Measurements from ENCODE around the gene DMRT1. TPM values are rescaled to one million over a fixed set of nuclear protein-coding genes. Genes with fewer than 3 reads are reported as not detected.

DMRT1 gene
- total RNA-seq, 1 donor from 2014 or later: not detected

DNA sequence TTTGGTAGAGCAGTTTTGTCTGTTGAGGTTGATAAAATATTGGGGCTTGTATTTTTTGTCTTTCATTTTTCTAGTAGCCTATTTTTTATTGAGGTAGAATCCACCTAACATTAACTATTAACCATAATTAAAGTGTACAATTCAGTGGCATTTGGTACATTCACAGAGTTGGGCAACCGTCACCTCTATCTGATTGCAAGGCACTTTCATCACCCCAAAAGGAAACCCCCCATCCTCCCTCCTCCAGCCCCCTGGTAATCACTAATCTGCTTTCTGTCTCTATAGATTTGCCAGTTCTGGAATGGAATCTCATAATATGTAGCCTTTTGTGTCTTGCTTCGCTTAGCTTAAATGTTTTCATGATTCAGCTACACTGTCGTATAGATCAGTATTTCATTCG, 79.4 kb downstream of the DMRT1 start:
- DNase-seq (ENCODE audit: low spot score): no peak

DNA sequence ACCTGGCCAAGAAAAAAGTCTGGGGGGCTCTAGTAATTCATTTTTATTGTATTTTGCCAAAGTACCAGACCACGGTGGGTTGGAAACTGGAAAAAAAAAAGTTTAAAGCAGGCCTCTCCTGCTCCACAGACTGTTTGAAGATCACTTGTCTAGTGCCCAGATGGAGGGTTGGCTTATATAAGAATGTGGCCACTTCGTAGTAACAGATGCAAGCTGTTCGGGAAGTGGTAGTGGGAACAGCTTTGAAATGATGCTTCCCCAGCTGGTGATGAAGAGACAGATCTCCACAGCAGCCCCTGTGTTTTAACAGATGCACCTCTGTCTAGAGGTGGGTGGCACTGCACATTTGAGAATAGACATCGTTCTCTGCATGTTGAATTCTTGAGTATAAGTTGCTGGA, 80.7 kb downstream of the DMRT1 start:
- no peak for DNase-seq (ENCODE audit: low spot score)

More for the DNA sequence above, 79.4 kb downstream of the DMRT1 start:
- no peak for ATAC-seq

DNA sequence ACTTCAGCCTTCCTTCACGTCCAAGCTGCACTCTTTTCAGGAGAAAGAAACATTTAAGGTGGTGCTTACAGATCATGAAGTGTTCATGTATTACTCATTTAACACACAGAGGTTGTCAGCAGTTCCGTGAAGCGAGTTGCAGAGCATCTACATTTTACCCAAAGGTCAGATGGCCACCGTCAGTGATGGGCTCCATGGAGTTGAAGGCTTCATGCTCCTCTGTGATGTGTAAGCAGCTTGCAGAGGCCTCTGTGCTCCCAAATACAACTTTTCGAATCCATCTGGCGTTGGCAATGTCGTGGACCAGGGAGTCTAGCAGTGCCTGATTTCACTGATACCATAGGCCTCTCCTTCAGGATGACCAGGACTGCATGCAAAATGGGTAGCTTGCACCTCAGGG, 81.2 kb downstream of the DMRT1 start:
- ATAC-seq: no peak

More for the DNA sequence above, 80.7 kb downstream of the DMRT1 start:
- no peak for ATAC-seq

DNA sequence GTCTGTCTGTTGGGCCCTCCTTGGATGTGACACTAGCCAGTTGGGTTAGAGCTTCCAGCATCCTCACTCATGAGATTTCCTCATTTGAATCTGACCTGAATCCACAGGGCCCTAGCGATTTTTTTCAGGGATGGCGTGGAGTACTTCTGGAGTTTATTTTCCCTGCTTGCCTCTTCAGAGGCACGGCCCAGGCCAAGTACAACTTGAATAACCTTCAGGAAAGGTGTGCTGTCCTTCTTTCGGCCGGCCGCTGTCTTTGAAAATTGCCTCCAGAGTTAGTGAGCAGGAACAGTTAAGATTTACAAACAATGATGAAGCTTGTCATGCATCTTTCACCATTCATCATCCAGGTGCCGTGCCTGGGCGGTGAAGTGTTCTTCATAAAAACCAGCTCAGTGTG, 85.5 kb downstream of the DMRT1 start:
- DNase-seq (ENCODE audit: low spot score) (no peak), ATAC-seq (no peak)

More for the DNA sequence above, 81.2 kb downstream of the DMRT1 start:
- no peak for DNase-seq (ENCODE audit: low spot score)

DNA sequence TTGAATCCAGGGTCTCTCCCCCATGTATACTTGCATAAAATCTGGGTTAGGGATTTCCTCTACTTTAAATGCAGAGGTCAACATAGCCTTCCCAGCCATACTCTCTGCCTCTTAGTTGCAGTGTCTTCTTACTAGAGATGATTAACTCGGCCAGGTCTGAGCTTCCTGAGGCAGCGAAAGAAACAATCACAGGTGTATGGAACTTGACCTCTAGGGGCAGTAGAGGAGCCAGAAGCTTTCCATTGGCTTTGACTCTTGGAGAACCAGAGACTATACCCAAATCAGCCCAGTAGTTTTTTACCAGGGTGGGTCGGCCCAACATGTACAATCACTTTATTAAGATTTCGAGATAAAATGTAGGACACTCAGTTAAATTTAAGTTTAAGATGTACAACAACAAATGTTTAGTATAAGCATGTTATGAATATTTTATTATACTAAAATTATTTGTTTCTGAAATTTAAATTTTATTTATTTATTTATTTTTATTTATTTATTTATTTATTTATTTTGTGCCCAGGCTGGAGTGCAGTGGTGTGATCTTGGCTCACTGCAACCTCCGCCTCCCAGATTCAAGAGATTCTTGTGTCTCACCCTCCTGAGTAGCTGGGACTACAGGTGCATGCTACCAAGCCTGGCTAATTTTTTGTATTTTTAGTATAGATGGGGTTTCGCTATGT, 87.0 kb downstream of the DMRT1 start:
- ATAC-seq: peak; percentile 55
- DNase-seq (ENCODE audit: low spot score): no peak

DNA sequence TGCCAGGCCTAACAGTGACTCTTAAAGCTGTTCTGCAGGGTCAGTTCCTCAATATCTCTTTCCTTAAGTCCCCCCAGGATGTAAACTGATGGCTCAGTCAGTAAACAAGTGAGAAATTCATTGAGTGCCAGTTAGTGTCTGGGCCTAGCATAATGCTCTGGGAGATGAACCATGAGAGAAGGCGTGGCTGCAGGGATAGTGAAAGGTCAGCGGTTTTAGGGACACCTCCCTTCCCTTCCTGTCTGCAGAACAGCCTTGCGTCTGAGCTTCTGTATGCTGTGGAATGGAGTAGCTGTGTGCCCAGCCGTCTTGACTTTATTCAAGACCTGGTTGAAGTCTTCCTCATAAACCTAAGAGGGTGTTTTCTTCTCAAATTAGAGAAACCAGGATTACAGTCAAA, 88.2 kb downstream of the DMRT1 start:
- DNase-seq (ENCODE audit: low spot score) (no peak), ATAC-seq (no peak)

DNA sequence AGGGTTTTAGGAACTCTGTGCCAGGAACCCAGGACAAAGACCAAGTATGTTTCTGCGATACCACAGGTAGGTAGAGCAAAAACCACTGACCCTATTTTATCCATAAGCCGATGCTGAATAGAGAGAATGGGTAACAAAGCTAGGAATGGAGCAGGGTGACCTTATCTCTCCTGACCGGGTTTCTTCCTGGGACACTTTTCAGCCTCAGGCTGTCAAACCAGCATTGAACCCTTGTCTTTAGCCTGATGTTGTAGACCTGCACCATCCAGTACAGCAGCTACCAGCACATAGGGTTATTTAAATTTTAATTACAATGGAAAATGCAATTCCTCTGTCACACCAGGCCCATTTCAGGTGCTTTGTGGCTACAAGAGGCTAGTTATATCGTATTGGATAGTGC, 91.9 kb downstream of the DMRT1 start:
- ATAC-seq (no peak), DNase-seq (ENCODE audit: low spot score) (no peak)

DNA sequence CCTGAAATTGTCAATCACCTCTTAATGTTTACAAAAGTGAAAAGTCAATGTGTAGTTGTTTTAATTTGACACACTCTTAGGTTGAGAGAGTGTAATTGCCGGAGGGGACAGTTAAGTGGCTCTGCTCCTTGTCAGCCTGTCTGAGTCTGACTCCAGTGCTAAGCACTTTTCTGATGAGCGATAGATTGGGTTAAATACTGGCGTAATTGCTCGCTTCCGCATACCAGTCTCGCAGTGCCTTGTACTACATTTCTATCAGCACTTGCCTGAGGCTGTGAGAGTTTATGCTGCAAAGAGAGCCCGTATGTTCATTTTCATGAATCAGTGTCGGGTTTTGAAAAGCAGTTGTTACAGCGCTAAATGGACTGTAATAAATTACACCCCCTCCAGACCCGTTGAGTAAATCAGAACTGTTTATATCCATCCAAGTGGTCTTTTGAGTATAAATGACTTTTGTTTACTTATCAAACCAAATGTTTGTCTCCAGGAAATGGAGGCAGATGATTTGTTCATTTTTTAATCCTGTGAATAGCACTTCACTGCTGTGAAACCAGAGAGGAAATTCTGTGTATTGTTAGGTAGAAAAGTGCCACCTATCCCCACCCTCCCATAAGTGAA, 94.0 kb downstream of the DMRT1 start:
- DNase-seq (ENCODE audit: low spot score): no peak
- ATAC-seq: no peak

DNA sequence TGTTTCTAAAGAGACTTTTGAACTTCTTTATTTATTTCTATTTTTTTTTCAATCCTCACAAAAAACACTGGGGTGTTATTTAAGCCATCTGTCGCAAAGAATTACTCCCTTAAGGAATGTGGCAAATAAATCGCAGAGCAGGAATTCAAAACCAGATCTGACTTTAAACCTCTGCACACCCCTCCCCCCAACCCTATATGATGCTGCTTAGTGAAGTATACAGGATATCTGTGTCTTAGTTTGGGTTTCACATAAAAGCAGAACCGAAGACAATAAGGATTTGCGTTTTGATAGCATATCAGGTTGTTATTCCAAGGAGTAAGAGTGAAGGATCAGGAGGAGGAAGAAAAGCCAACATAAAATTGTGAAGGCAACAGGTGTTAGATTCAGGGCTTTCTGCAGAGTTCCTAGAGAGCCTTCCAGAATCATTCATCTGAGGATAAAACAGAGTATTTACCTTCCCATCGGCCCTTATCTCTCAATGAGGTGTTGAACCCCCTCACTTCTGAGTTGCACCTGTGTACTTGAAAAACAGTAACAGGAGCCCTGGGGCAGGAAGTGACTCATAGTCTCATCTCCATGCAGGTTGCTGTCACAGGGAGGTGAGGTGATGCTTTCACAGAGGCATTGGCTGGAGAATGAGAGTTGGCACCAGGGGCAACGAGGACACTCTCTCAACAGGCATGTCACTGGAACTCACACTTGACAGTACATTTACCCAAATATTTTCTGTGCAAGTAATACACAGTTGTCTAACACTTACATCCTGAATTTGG, 101.5 kb downstream of the DMRT1 start:
- ATAC-seq (no peak), DNase-seq (ENCODE audit: low spot score) (no peak)

DNA sequence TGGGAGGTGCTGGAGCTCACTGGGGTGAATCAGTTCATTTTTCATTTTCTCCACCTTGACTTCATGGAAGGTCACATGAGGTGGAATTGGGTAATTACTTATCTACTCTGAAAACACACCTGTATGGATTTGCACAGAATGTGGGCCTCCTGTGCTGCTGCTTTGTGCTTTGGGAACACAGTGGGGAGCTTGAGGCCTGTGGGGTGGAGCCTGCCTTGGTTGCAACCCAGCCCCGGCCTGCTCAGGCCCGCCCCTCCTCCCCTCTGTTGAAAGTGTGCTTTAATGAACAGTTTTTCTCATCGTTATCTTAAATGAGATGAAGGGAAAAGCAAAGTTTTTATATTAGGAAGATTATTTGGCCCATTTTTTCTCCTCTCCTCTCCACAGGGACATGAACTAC, 106.5 kb downstream of the DMRT1 start:
- no peak for DNase-seq (ENCODE audit: low spot score)
- ATAC-seq: no peak

DNA sequence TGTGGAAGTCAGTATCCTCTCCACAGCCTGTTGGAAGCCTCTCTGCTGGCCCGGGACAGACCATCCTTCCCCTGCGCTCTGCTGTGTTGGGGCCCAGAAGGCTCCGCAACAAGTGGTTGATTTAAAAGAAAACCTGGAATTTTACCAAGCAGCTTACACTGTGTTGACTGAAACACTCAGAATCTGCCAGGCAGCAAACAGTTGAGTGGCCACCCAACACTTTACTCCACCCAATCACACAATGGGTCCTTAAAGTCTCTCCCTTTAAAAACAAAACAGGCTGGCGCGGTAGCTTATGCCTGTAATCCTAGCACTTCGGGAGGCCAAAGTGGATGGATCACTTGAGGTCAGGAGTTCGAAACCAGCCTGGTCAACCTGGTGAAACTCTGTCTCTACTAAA, 107.0 kb downstream of the DMRT1 start:
- DNase-seq (ENCODE audit: low spot score): no peak
- ATAC-seq: no peak

DNA sequence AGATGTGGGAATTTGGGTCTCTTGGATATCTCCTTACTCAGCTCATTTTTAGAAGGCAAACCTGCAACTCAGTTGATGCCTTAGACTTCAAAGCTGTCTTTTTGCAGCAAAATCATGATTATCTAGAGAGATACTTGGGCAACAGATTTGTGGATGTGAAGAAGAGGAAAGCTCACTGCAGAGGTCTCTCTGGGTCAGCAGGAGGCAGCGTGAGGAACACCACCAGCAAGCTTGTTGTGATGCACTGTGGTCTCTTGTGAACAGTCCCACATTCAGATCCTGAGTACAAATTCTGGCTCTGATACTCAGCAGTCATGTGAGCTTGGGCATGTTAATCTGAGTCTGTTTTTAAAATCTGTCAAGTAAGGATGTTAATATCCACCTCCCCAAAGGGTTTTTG, 108.6 kb downstream of the DMRT1 start:
- ATAC-seq: no peak
- no peak for DNase-seq (ENCODE audit: low spot score)

DNA sequence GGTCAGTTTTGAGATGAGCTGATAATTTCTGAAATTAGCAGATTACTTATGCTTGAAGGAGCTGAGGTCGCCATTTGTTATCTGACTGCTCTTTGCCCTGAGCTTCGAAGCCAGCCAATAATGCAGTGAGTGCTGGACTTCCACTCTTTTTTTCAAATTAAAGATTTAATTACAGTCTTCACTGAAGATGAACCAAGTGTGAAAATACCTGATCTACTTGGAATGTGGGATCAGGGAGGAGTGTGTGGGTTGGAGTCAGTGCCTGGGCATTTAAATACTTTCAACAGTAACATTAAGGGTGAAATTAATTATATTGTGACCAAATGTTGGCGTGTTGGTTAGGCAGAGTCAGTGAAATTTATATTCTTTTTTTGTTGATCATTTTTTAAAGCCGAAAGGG, 111.0 kb downstream of the DMRT1 start:
- ATAC-seq (no peak), DNase-seq (ENCODE audit: low spot score) (no peak)

DNA sequence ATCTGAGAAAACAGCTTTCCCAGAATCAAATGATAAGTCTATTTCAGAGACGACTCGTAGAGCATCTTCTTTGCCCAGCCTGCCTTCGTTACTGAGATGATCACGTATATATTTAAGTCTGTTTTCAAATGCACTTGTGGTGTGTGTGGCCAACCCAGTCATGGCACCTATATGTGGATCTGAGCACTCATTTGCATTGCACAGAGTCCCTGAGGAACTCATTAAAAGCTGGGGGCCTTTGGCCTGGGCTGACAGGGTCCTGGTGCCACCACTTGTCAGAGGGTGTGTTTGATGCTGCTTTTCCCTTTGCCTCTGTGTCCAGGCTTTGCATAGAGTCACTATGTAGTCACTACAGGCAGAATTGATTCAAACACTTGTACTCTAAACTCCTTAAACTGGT, 117.6 kb downstream of the DMRT1 start:
- DNase-seq (ENCODE audit: low spot score) (no peak), ATAC-seq (no peak)

DNA sequence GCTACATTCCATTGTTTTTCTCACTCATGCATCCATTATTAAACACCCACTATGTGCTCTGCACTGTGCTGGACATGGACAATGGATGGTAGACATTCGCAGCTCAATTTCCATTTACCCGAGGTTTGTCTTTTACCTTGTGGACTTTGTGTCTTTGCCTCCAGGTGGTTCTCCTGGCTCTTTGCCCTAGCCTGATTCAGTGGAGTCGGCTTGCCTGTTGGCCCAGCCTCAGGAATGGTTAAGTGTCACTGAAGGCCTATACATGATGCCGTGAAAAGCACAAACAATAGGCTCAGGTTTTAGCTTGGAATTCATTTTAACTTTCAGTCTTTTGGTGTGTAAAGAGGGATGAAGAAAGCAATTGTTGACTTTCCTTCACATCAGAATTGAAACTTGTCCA, 118.4 kb downstream of the DMRT1 start:
- DNase-seq (ENCODE audit: low spot score) (no peak), ATAC-seq (no peak)

DNA sequence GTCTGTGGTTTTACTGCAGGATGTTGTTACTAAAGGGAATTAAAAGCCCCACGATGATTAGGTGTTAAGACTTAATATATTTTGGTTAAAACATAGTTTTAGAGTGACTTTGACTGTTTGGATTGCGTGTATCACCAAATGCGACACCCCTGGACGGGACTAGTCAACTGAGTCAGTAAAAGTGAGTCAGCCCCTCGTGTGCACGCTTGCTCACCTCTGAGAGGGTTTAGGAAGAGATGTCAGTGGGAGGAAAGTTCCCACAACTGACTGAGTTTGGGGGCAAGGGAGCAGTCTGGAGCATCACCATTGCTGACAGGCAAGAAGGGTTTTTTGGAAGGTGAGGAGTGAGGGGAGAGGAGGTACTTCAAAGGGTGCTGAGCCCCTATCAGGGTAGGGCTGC, 120.5 kb downstream of the DMRT1 start:
- ATAC-seq (no peak), DNase-seq (ENCODE audit: low spot score) (no peak)

DNA sequence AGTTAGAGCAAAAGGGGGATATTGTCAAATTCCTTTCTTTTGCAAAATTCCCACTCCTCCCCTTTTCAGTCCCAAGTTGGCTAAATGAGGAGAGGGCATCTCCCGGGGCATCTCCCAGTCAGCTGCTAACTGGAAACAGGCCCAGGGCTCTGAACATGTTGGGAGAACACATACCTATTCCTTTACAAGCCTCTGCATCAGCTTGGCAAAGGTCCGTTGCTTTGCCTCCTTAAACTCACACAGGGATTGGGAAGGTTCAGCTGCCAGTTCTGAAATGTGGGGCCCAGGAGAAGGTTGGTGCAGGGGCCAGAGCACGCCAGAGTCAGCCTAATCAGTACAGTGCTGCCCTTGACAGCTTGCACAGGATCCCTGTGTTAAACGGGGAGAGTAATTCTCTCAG, 124.0 kb downstream of the DMRT1 start:
- DNase-seq (ENCODE audit: low spot score) (no peak), ATAC-seq (no peak)

DNA sequence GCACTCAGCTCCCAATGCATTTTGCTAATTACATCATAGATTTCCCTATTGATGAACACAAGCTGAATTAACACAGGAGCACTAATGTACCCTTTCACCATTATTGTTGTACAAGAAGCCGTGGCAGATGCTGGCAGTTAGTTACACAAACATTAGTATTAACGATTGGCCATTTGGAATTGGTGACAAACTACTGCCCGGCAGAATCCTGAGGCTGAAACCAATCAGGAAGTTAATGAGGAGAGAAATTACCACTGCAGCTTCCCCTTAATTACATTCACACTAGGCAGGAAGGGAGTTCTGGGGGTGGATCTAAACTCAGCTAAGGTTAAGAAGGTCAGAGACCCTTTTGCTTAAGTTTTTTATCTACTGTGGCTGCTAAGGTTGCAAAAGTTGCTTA, 125.4 kb downstream of the DMRT1 start:
- DNase-seq (ENCODE audit: low spot score) (no peak), ATAC-seq (no peak)

DNA sequence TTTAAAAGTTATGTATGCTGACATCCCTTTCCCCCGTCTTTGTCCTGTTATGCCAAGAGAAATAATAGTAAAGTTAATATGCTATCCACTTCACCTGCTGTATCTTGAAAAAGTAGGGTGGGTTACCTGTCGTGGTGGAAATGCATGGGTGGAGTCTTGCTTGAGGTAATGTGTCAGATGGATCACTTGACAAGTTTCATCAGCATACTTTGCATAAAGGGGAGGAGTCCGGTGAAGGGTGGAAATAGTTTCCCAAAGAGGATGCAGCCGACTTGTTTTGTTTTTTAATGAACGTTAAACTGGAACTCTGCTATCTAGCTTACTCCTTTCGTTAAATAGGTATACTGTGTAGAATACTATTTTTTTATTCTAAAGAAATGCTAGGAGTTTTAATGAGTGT, 125.9 kb downstream of the DMRT1 start:
- DNase-seq (ENCODE audit: low spot score) (no peak), ATAC-seq (no peak)

DNA sequence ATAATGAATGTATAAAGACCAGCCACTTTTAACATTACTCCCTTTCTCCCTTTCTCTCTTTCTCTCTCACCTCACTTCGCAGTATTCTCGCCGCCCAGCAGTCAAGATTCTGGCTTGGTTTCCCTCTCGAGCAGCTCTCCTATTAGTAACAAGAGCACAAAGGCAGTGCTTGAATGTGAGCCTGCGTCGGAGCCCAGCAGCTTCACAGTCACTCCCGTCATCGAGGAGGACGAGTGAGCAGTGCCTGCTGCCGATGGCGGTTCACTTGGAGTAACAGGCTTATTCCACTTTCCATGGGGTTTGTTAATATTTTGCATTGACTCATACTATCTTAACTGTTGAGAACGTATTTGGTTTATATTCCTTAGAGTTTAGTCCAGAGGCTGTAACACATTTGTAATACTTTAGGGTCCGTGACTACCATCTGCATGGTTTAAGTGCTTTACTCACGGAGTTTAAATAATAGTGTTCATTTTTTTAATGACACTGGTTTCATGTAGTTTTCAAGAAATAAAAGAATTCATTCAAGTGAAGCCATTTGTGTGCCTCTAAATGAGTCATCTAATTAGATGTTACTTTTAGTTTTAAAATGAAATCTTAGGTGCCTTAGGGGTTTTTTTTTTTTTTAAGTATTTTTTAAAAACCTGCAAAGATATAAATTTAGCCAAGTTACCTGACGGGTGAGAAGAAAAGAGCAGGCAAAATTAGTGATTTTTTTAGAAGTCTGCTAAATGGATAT, 126.6 kb downstream of the DMRT1 start:
- DNase-seq (ENCODE audit: low spot score) (no peak), ATAC-seq (no peak)

DNA sequence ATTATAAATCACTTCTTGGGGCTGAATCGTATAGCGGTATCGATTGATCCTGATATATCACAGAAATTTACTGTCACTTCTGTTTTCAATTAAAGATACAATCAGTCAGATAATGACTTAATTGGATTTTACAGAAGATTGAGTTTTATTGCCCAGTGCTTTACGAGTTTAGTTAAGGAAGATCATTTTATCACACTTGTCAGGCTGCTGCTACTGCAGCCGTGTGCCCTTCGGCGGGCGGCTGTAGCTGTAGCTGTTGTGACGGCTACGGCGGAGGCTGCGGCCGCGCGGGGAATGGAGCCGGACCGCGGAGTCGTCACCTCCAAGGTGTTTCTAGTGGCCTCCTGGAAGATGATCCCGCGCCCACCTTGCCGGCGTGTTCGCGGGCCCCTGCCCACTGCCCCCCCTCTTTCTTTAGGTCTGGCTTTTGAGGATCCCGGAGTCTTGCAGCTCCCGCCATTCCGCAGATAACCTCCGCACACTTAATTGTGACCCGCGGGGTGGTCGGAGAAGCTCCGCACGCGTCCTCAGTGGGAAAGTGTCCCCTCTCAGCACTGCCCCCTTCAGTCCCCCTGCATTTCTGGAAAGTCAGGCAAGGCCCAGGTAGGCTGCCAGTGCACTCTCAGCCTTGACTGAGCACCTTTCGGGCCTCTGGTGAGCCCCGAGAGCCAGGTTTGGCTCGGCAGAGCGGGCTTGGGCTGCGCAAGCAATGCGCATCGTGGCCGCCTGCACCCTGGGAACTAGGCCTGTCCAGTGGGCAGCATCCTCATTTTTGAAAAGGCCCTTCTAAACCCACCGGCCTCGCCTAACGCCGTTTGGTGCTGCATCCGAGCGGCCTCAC, 128.0 kb downstream of the DMRT1 start:
- no peak for DNase-seq (ENCODE audit: low spot score)
- ATAC-seq: no peak

All from left lobe of liver (tissue), 2 donors.